ENCODE results near the gene ACADVL. TPM values are rescaled to one million over a fixed set of nuclear protein-coding genes. Genes with fewer than 3 reads are reported as not detected.
A peak's percentile ranks its signal among the peaks of the same experiment; 100 is the strongest.

The ACADVL gene
- polyA plus RNA-seq, 1 experiment = 217 TPM

- no peak for TF ChIP-seq CTCF (IDR thresholded peaks at IDR 0.05; ENCODE audit: low read depth, low read length)
These were observed 14.6 kb downstream of the ACADVL start, which contains the start of gene DVL2 for GRCh38 chr17:7234083-7234951. Gene DVL2 (minus strand): TSS chr17:7234517. CDS start chr17:7234262, 255 bp downstream.

GRCh38 chr17:7235693-7236665, 16.2 kb downstream of the ACADVL start:
- Histone ChIP-seq H3K27ac (ENCODE audit: low read depth, low read length) (peak overlapping the region; percentile 57), H3K4me3 (ENCODE audit: low read depth, low read length) (no peak overlapping the region), H3K9me3 (ENCODE audit: control insufficient read depth, insufficient read depth, low read length) (no peaks in the 10 kb centered on the region; the same call in 1 of the 2 replicates), H3K27me3 (ENCODE audit: control insufficient read depth, insufficient read depth, low read length) (no peaks in the 10 kb centered on the region)
- no peak for TF ChIP-seq CTCF (IDR thresholded peaks at IDR 0.05; ENCODE audit: low read depth, low read length)
- POLR2A ChIA-PET = interaction anchor here (5.7 kb wide), 1 partner anchor 15 kb away, joined by 42 read pairs; the partner anchor contains the start of genes ACADVL and DLG4
- CTCF ChIA-PET = interaction anchor here (1.2 kb wide), 1 partner anchor 16 kb away, joined by 4 read pairs; no protein-coding TSS in a partner anchor
- DNase-seq (ENCODE audit: low read depth, low spot score) = no peak

More at GRCh38 chr17:7234083-7234951, 14.6 kb downstream of the ACADVL start, which contains the start of gene DVL2:
- Histone ChIP-seq H3K27me3 (ENCODE audit: control insufficient read depth, insufficient read depth, low read length) (no peaks in the 10 kb centered on the region), H3K4me3 (ENCODE audit: low read depth, low read length) (peak within 1 kb of the TSS; percentile 88), H3K9me3 (ENCODE audit: control insufficient read depth, insufficient read depth, low read length) (no peaks in the 10 kb centered on the region; the same call in 1 of the 2 replicates), H3K27ac (ENCODE audit: low read depth, low read length) (peak within 1 kb of the TSS; percentile 73)
- CTCF ChIA-PET = no interaction called here
- peak; percentile 87 for DNase-seq (ENCODE audit: low read depth, low spot score)
- POLR2A ChIA-PET = interaction anchor here (0.6 to 5.7 kb wide), 9 partner anchors 8 to 451 kb away, joined by 3 to 42 read pairs (median 3); partner anchors contain the start of genes ACADVL, CTDNEP1, DLG4 and TMEM256

GRCh38 chr17:7236808-7237207, 17.1 kb downstream of the ACADVL start:
- no peak for TF ChIP-seq CTCF (IDR thresholded peaks at IDR 0.05; ENCODE audit: low read depth, low read length)
- H3K4me3 ChIP-seq (ENCODE audit: low read depth, low read length) = peak overlapping the region; percentile 93; the same call in 1 of the 2 replicates
- CTCF ChIA-PET = interaction anchor here (1.2 kb wide), 1 partner anchor 16 kb away, joined by 4 read pairs; no protein-coding TSS in a partner anchor

GRCh38 chr17:7237266-7237760, 17.6 kb downstream of the ACADVL start:
- H3K4me3 ChIP-seq (ENCODE audit: low read depth, low read length) = peak overlapping the region; percentile 93
- no peak for TF ChIP-seq CTCF (IDR thresholded peaks at IDR 0.05; ENCODE audit: low read depth, low read length)
- H3K27ac ChIP-seq (ENCODE audit: low read depth, low read length) = peak overlapping the region; percentile 57
- H3K9me3 ChIP-seq (ENCODE audit: control insufficient read depth, insufficient read depth, low read length) = peaks cover 3% of the 10 kb centered on the region; the same call in 1 of the 2 replicates
- H3K27me3 ChIP-seq (ENCODE audit: control insufficient read depth, insufficient read depth, low read length) = no peaks in the 10 kb centered on the region
- DNase-seq (ENCODE audit: low read depth, low spot score) = no peak
- POLR2A ChIA-PET = no interaction called here
- CTCF ChIA-PET = interaction anchor here (1.2 kb wide), 1 partner anchor 17 kb away, joined by 4 read pairs; no protein-coding TSS in a partner anchor

More at GRCh38 chr17:7236808-7237207, 17.1 kb downstream of the ACADVL start:
- no peaks in the 10 kb centered on the region; the same call in 1 of the 2 replicates for H3K9me3 ChIP-seq (ENCODE audit: control insufficient read depth, insufficient read depth, low read length)
- H3K27me3 ChIP-seq (ENCODE audit: control insufficient read depth, insufficient read depth, low read length) = no peaks in the 10 kb centered on the region
- POLR2A ChIA-PET = interaction anchor here (5.7 kb wide), 1 partner anchor 16 kb away, joined by 42 read pairs; the partner anchor contains the start of genes ACADVL and DLG4
- DNase-seq (ENCODE audit: low read depth, low spot score) = no peak
- no peak overlapping the region for H3K27ac ChIP-seq (ENCODE audit: low read depth, low read length)

Data from AG04450 (cell line).